ENCODE data around the gene RAET1E.
"Not testable (repeated sequence)": the region's sequence is repeated elsewhere in the genome, so short reads cannot be mapped to it uniquely, and the experiment has no call there.

The RAET1E gene

DNA sequence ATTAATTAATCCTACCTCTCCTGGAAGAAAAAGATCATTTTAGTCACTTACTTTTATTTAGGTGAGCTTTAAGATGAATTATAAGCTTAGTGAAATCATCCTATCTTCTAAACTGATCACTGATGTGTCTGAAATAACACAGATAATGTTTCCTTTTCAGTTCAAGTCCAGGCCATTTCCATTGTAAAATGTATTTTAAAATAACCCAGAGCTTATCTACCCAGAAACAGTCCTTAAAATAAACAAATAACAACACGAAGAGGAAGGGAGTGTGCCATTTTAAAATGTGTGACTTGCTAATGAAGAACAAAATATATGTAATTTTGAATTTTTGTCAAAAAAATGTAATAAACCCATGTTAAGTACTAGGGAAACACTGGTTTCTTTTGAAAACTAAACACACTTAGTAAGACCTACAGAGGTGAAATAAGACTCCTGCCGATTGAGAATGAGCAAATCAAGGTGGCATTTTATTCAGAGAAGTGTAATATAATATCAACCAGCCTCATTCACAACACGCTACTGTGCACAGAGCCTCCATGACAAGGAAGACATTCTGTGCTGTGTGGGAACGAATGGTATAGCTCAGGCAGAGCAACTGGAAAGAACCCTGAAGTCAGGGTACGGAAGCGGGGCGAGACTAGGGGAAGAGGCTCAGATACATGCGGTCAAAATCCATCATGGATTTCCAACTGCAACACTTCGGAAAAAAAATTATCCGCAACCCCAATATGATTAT is 41.5 kb downstream of the RAET1E start:
- H3K27me3 ChIP-seq (replicated peaks; ENCODE audit: control insufficient read depth, insufficient read depth, low read length, poor library complexity, severe bottlenecking) = no peaks in the 10 kb centered on the region
- H3K9me3 ChIP-seq (ENCODE audit: control insufficient read depth, low read length) = no peaks in the 10 kb centered on the region
- H3K4me3 ChIP-seq (ENCODE audit: insufficient read depth, low read depth, low read length, poor library complexity, severe bottlenecking) = no peak overlapping the region
- no peaks in the 10 kb centered on the region for H3K4me1 ChIP-seq (ENCODE audit: control insufficient read depth, insufficient read depth, low read length, poor library complexity, severe bottlenecking)
- H3K36me3 ChIP-seq (ENCODE audit: control insufficient read depth, insufficient read depth, low read length) = no peaks in the 10 kb centered on the region
- H3K27ac ChIP-seq (ENCODE audit: insufficient read depth, low read length, poor library complexity, severe bottlenecking) = no peak overlapping the region
- no peak for DNase-seq

DNA sequence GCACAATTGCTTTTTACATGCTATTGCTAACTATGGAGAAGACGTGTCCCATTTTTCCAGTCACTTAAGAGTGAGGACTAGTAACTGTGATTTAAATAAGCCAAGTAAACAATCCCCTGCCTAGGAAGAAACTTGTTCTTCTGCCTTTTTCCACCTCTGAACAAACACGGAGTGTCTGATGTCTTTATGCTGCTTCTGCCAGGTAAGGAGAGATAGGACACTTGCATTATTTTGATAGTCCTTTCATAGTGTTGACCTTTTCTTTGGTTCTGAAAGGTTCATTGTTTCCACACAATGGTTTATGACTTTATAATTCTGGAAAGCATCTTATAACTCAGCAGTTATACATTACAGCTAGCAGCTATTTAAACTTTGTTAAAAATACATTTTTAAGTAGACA is 42.2 kb downstream of the RAET1E start:
- Histone ChIP-seq H3K4me3 (ENCODE audit: insufficient read depth, low read depth, low read length, poor library complexity, severe bottlenecking) (no peak overlapping the region), H3K9me3 (ENCODE audit: control insufficient read depth, low read length) (no peaks in the 10 kb centered on the region), H3K4me1 (ENCODE audit: control insufficient read depth, insufficient read depth, low read length, poor library complexity, severe bottlenecking) (no peaks in the 10 kb centered on the region), H3K36me3 (ENCODE audit: control insufficient read depth, insufficient read depth, low read length) (no peaks in the 10 kb centered on the region), H3K27me3 (replicated peaks; ENCODE audit: control insufficient read depth, insufficient read depth, low read length, poor library complexity, severe bottlenecking) (no peaks in the 10 kb centered on the region), H3K27ac (ENCODE audit: insufficient read depth, low read length, poor library complexity, severe bottlenecking) (no peak overlapping the region)
- no peak for DNase-seq

DNA sequence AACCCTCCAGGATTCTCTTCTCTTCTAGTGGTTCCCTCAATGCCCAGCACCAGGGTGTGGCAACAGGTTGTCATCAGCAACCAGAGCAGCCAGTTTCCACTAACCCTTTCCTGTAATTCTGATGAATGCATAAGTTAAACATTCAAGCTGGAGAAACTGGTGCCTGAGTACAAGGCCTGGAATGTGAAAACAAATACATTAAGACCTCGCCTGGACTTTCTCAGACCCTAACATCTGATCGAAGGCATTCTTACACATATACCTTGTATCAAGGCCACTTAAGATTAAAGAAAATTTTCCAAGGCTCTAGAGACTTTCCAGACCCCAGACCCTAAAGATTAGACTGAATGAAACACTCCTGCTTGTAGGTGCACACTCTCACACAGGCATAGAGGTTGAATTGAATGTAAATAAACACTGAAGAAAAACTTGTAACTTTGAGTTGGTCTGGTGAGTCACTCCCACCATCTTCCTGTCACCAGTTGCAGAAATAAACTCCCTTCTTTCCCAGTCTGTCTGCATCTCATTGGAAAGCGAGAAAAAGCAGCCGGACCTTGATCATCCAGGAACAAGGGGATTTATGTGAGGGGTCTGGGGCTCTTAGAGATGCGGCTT is 42.8 kb downstream of the RAET1E start:
- DNase-seq = no peak
- H3K4me3 ChIP-seq (ENCODE audit: insufficient read depth, low read depth, low read length, poor library complexity, severe bottlenecking) = no peak overlapping the region
- H3K4me1 ChIP-seq (ENCODE audit: control insufficient read depth, insufficient read depth, low read length, poor library complexity, severe bottlenecking) = no peaks in the 10 kb centered on the region
- H3K27me3 ChIP-seq (replicated peaks; ENCODE audit: control insufficient read depth, insufficient read depth, low read length, poor library complexity, severe bottlenecking) = no peaks in the 10 kb centered on the region
- H3K9me3 ChIP-seq (ENCODE audit: control insufficient read depth, low read length) = no peaks in the 10 kb centered on the region
- H3K27ac ChIP-seq (ENCODE audit: insufficient read depth, low read length, poor library complexity, severe bottlenecking) = no peak overlapping the region
- no peaks in the 10 kb centered on the region for H3K36me3 ChIP-seq (ENCODE audit: control insufficient read depth, insufficient read depth, low read length)

DNA sequence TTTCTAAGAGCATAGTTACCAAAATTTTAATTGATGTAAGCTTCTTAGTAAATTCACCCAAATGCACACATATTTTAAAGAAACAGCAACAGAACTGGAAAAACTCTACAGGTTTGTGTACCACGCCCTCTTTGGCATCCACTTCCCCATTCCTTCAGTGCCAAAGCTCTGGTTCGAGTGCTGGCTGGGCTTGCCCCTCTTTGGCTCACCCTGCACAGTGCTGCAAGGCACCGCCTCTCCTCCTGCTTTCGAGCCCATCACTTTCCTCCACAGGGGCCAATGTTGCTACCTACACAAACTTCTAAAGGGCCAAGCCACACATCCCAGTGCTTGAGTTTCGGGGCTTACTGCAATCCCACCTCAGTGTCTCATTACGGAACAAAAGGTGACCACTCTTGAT is 43.4 kb downstream of the RAET1E start:
- Histone ChIP-seq H3K9me3 (ENCODE audit: control insufficient read depth, low read length) (no peaks in the 10 kb centered on the region), H3K27ac (ENCODE audit: insufficient read depth, low read length, poor library complexity, severe bottlenecking) (no peak overlapping the region), H3K27me3 (replicated peaks; ENCODE audit: control insufficient read depth, insufficient read depth, low read length, poor library complexity, severe bottlenecking) (no peaks in the 10 kb centered on the region), H3K36me3 (ENCODE audit: control insufficient read depth, insufficient read depth, low read length) (no peaks in the 10 kb centered on the region), H3K4me1 (ENCODE audit: control insufficient read depth, insufficient read depth, low read length, poor library complexity, severe bottlenecking) (no peaks in the 10 kb centered on the region), H3K4me3 (ENCODE audit: insufficient read depth, low read depth, low read length, poor library complexity, severe bottlenecking) (no peak overlapping the region)
- no peak for DNase-seq

GRCh38 chr6:149854017-149854416 is 43.9 kb downstream of the RAET1E start:
- H3K4me1 ChIP-seq (ENCODE audit: control insufficient read depth, insufficient read depth, low read length, poor library complexity, severe bottlenecking); H3K4me3 ChIP-seq (ENCODE audit: insufficient read depth, low read depth, low read length, poor library complexity, severe bottlenecking); H3K27me3 ChIP-seq (replicated peaks; ENCODE audit: control insufficient read depth, insufficient read depth, low read length, poor library complexity, severe bottlenecking); H3K27ac ChIP-seq (ENCODE audit: insufficient read depth, low read length, poor library complexity, severe bottlenecking); H3K36me3 ChIP-seq (ENCODE audit: control insufficient read depth, insufficient read depth, low read length); DNase-seq; H3K9me3 ChIP-seq (ENCODE audit: control insufficient read depth, low read length): not testable (repeated sequence)

GRCh38 chr6:149852881-149853280 is 45.0 kb downstream of the RAET1E start:
- no peaks in the 10 kb centered on the region for H3K36me3 ChIP-seq (ENCODE audit: control insufficient read depth, insufficient read depth, low read length)
- H3K27me3 ChIP-seq (replicated peaks; ENCODE audit: control insufficient read depth, insufficient read depth, low read length, poor library complexity, severe bottlenecking) = no peaks in the 10 kb centered on the region
- DNase-seq = no peak
- no peak overlapping the region for H3K4me3 ChIP-seq (ENCODE audit: insufficient read depth, low read depth, low read length, poor library complexity, severe bottlenecking)
- H3K4me1 ChIP-seq (ENCODE audit: control insufficient read depth, insufficient read depth, low read length, poor library complexity, severe bottlenecking) = no peaks in the 10 kb centered on the region
- no peaks in the 10 kb centered on the region for H3K9me3 ChIP-seq (ENCODE audit: control insufficient read depth, low read length)
- no peak overlapping the region for H3K27ac ChIP-seq (ENCODE audit: insufficient read depth, low read length, poor library complexity, severe bottlenecking)

- Histone ChIP-seq H3K36me3 (ENCODE audit: control insufficient read depth, insufficient read depth, low read length) (no peaks in the 10 kb centered on the region), H3K4me1 (ENCODE audit: control insufficient read depth, insufficient read depth, low read length, poor library complexity, severe bottlenecking) (no peaks in the 10 kb centered on the region), H3K9me3 (ENCODE audit: control insufficient read depth, low read length) (no peaks in the 10 kb centered on the region), H3K4me3 (ENCODE audit: insufficient read depth, low read depth, low read length, poor library complexity, severe bottlenecking) (no peak overlapping the region), H3K27me3 (replicated peaks; ENCODE audit: control insufficient read depth, insufficient read depth, low read length, poor library complexity, severe bottlenecking) (no peaks in the 10 kb centered on the region), H3K27ac (ENCODE audit: insufficient read depth, low read length, poor library complexity, severe bottlenecking) (no peak overlapping the region)
- no peak for DNase-seq
Observed at GRCh38 chr6:149852180-149852579, 45.7 kb downstream of the RAET1E start.

DNA sequence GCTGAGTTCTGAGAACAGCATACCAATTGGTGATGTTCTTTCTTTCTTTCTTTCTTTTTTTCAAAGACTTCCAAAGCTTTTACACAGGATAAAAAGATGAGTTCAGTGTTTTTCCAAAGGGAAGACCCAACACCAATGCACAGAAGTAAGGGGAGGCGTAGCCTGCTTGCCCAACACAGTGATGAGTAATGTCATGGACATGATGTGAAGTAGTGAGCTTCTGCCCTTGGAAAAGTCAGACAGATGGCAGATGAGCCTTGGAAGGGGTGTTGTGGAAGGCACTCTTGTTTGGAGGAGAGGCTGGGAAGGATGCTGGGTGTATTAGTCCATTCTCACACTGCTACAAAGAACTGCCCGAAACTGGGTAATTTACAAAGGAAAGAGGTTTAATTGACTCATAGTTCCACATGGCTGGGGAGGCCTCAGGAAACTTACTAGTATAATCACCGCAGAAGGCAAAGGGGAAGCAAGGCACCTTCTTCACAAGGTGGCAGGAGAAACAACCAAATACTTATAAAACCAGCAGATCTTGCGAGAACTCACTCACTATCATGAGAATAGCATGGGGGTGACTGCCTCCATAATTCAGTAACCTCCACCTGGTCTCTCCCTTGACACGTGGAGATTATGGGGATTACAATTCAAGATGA is 46.3 kb downstream of the RAET1E start:
- Histone ChIP-seq H3K9me3 (ENCODE audit: control insufficient read depth, low read length) (no peaks in the 10 kb centered on the region), H3K27me3 (replicated peaks; ENCODE audit: control insufficient read depth, insufficient read depth, low read length, poor library complexity, severe bottlenecking) (no peaks in the 10 kb centered on the region), H3K27ac (ENCODE audit: insufficient read depth, low read length, poor library complexity, severe bottlenecking) (no peak overlapping the region), H3K4me1 (ENCODE audit: control insufficient read depth, insufficient read depth, low read length, poor library complexity, severe bottlenecking) (no peaks in the 10 kb centered on the region), H3K4me3 (ENCODE audit: insufficient read depth, low read depth, low read length, poor library complexity, severe bottlenecking) (no peak overlapping the region), H3K36me3 (ENCODE audit: control insufficient read depth, insufficient read depth, low read length) (no peaks in the 10 kb centered on the region)
- no peak for DNase-seq

- not testable (repeated sequence) for H3K4me3 ChIP-seq (ENCODE audit: insufficient read depth, low read depth, low read length, poor library complexity, severe bottlenecking); H3K9me3 ChIP-seq (ENCODE audit: control insufficient read depth, low read length); H3K27ac ChIP-seq (ENCODE audit: insufficient read depth, low read length, poor library complexity, severe bottlenecking); H3K36me3 ChIP-seq (ENCODE audit: control insufficient read depth, insufficient read depth, low read length); DNase-seq; H3K4me1 ChIP-seq (ENCODE audit: control insufficient read depth, insufficient read depth, low read length, poor library complexity, severe bottlenecking); H3K27me3 ChIP-seq (replicated peaks; ENCODE audit: control insufficient read depth, insufficient read depth, low read length, poor library complexity, severe bottlenecking)
Observed at GRCh38 chr6:149848343-149848742, 49.6 kb downstream of the RAET1E start.

Measured in effector memory CD4-positive, alpha-beta T cell (primary cell).